NCI-H187 treated with DMSO at 0.1 percent for 48 hours (cell line): ENCODE measurements around the gene CASP14.
"Not testable (repeated sequence)": the region's sequence is repeated elsewhere in the genome, so short reads cannot be mapped to it uniquely, and the experiment has no call there.

Experiments used
- DNase-seq: peaks from one replicate; lab custom pipeline; 2025; lab: John Stamatoyannopoulos, UW

CASP14 gene, protein sequence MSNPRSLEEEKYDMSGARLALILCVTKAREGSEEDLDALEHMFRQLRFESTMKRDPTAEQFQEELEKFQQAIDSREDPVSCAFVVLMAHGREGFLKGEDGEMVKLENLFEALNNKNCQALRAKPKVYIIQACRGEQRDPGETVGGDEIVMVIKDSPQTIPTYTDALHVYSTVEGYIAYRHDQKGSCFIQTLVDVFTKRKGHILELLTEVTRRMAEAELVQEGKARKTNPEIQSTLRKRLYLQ

DNA sequence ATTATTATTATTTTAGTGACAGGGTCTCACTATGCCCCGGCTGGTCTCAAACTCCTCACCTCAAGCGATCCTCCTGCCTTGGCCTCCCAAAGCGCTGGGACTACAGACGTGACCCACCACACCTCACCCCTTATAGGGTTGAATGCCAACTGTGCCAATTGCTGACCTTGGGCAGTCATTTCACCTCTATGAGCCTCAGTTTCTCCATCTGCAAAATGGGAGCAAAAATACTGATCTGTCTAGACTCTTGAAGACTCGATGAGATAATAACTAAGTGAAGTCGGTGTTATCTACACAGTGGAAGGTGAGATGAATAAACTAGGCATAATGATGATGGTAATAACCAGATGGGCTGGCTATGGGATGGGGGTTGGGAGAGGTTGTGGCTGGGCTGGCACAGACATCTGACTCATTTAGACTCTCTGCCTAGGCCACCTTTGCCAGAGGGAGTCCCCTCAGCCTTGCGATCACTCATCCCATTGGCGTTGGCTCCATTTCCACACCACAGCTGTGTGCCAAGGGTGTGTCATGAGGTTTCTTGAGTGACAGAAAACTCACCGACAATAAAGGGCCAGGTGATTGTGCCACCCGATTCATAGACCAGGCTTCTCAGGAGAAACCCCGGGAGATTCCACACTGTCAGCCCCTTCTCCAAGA is at the start of gene CASP14:
CASP14 (plus strand) TSS at position 596 of the 657 bp plus-strand sequence. CDS start 2,772 bp downstream, outside the sequence.
- DNase-seq = no peak

DNA sequence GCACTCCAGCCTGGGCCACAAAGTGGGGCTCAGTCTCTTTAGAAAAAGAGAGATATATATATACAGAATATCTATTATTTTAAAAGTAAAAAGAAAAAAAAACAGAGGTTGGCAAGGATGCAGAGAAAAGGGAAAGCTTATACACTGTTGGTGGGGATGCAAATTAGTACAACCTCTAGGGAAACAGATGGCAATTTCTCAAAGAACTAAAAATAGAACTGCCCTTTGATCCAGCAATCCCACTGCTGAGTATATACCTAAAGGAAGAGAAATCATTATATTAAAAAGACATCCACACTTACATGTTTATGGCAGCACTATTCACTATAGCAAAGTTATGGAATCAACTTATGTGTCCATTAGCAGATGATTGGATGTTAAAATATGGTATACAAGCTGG is 41.0 kb upstream of the CASP14 start:
- no peak for DNase-seq

DNA sequence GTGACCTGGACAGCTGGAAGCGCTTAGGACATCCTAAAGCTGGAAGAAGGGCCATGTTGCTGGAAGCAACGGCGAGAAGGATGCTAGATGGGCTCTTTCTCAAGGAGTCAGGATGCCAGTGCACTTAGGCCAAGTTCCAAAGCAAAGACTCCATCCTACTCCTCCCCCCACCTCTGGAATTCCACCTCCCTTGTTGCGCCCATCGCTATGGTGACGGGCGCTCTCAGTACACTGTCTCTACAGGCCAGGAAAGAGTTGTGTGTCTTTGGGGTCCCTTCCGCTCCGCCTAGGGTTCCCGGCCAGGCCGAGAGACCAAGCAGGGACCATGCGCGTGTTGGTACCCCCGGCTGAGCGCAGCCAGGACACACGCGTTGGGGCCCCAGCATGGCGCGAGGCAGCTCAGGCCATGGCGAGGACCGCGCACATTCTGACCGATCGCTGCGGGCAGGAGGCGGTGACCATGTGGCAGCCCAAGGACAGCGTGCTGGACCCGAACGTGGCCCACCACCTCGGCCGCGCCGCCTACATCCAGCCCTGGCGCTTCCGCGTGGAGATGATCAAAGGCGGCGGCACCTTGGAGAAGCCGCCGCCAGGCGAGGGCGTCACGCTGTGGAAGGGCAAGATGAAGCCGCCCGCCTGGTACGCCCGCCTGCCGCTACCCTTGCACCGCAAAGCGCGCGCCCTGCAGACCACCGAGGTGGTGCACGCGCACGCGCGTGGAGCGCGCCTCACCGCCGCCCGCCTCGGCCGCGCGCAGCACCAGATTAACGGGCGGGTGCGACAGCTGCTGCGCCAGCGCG is 38.6 kb upstream of the CASP14 start:
- DNase-seq = no peak

DNA sequence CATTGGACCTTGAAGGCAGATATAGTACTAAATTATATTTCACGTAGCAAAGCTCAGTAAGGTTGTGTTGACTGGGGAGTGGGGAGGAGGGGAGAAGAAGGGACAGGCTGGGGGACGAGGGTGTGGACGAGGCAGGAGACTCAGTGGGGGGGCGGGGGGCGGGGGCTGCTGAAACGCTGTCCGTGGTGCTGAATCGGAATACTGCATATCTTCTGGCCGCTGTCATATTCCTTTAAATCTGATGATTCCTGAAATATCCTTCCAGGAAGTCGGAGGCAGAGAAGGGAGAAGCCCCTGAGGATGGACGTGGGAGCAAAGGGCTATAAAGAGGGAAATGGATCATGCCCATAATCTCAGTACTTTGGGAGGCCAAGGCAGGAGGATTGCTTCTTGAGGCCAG is 34.7 kb upstream of the CASP14 start:
- no peak for DNase-seq

DNA sequence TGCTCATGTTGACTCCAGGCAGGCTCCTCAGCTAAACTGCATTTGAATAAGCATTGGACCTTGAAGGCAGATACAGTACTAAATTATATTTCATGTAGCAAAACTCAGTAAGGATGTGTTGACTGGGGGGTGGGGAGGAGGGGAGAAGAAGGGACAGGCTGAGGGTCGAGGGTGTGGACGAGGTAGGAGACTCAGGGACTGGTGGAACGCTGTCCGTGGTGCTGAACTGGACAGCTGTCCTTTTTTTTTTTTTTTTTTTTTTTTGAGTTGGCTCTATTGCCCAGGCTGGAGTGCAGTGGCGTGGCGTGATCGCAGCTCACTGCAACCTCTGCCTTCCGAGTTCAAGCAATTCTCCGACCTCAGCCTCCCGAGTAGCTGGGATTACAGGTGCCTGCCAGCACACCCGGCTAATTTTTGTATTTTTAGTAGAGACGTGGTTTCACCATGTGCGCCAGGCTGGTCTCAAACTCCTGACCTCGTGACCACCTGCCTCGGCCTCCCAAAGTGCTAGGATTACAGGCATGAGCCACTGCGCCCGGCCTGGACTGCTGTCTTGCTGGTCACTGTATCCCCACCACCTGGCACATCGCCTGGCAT is 33.2 kb upstream of the CASP14 start:
- DNase-seq = no peak

DNA sequence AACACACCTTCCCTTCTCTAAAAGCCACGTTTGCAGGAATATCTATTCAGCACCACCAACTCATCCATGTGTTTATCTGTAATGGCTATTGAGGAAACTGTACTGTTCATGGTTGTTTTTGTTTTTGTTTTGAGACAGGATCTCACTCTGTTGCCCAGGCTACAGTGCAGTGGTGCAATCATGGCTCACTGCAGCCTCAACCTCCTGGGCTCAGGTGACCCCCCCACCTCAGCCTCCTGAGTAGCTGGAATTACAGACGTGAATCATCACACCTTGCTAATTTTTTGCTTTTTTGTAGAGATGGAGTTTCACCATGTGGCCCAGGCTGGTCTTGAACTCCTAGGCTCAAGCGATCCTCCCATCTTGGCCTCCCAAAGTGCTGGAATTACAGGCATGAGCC is 30.4 kb upstream of the CASP14 start:
- DNase-seq = not testable (repeated sequence)

DNA sequence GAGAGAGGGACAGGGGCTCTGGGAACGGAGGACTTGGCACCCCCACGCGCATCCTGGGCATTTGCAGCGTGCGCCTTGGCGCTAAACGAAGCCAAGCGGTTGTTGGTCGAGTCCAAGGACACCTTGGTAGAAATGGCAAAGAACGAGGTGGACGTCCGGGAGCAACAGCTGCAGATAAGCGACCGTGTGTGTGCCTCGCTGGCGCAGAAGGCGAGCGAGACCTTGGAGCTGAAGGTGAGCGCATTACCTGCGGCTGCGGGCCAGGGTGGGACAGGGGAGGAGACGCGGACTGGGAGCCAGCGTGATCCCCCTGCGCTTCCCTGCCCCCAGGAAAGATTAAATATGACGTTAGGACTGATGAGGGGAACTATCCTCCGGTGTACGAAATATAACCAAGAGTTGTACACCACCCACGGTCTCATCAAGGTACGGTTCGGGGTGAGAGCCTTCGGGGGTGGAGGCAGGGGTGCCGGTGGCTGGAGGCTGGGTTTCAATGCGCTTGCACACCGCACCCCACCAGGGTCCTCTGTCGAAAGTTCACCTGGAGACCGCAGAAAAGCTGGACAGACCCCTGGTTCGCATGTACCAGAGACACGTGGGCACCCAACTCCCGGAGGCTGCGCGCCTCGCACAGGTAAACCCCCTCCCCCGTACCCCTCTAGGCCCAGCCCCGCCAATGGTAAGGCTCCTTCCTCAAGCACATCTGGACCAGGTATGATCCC is 27.8 kb upstream of the CASP14 start:
- no peak for DNase-seq

DNA sequence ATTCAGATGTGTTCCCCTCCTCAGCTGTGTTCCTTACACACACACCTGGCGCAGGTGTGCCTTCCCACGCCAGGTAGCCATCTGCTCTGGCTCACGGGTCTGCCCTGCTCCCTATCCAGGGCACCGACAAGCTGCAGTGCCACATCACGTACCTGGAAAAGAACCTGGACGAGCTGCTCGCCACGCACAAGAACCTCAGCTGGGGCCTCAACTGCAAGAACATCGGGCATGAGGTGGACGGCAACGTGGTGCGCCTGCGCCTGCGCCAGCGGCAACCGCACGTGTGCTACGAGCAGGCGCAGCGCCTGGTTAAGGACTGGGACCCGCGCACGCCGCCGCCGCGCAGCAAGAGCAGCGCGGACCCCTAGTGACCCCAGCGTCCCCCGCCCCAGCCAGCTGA is 26.5 kb upstream of the CASP14 start:
- no peak for DNase-seq

DNA sequence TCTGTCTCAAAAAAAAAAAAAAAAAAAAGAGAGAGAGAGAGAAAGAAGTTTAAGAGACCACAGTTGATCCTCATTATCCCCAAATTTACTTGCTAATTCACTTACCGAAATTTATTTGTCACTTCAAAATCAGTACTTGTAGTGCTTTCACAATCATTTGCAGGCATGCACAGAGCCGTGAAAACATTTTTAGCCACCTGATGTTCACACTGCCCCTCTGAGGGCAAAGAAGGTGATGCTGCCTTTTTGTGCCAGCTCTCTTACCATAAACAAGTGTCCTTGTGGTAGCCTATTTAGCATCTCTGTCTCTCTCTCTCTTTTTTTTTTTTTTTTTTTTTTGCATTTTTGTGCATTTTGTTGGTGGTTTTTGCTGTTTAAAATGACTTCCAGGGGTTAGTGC is 24.1 kb upstream of the CASP14 start:
- no peak for DNase-seq

DNA sequence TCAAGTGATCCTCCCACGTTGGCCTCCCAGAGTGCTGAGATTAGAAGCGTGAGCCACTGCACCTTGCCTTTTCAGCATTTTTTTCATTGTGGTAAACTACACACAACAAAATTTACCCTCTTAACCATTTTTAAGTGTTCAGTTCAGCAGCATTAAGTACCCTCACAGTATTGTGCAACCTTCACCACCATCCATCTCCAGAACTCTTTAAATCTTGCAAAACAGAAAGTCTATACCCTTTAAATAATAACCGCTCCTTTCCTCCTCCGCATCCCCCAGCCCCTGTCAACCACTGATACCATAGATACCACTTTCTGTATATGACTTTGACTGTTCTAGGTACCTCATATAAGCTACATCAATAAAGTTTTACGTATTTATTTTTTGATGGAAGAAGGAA is 20.8 kb upstream of the CASP14 start:
- DNase-seq = no peak

DNA sequence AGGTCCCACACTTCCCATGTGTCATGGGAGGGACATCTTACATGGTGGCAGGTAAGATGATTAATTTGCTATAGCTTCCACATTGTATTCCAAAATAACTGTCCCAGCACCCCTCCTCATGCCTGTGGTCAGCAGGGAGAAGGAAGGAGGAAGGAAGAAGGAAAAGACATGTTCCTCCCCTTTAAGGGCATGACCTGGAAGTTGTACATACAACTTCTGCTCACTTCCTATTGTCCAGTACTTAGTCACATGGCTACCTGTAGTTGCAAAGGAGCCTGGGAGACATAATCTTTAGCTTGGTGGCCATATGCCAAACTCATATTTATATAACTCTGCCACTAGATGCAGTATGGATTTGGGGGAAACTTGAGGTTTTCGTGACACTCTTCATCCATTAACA is 17.6 kb upstream of the CASP14 start:
- DNase-seq = no peak

DNA sequence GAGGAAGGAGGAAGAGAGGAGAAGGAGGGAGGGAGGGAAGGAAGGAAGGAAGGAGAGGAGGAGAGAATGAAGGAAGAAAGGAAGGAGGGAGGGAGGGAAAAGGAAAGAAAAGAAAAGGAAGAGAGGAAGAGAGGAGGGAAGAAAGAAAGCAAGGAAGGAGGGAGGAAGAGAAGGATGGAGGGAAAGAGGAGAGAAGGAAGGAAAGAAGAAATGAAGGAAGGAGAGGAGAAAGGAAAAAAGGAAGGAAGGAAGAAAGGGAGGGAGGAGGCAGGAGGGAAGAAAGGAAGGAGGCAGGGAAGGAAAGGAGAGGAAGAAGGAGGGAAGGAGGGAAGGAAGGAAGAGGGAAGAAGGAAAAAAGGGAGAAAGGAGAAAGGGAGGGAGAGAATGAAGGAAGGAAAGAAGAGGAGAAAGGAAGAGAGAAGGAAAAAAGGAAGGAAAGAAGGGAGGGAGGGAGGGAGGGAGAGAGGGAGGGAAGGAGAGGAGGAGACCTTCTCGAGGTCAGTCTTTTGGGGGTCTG is 13.4 kb upstream of the CASP14 start:
- no peak for DNase-seq

DNA sequence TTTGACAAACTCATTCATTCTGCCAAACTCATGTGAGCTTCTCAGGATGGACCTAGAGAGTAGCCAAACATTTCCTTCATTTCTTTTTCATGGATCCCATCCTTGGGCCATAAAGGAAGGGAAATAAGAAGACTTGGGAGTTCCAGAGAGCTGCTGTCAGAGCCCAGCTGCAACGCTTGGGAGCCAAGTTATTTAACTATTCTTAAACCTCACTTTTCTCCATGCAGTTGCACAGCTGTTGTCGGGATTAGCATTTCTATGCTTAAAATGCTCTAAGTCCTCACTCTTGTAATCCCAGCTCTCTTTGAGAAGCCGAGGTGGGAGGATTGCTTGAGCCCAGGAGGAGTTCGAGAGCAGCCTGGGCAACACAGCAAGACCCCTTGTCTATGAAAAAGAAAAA is 11.7 kb upstream of the CASP14 start:
- DNase-seq = no peak

DNA sequence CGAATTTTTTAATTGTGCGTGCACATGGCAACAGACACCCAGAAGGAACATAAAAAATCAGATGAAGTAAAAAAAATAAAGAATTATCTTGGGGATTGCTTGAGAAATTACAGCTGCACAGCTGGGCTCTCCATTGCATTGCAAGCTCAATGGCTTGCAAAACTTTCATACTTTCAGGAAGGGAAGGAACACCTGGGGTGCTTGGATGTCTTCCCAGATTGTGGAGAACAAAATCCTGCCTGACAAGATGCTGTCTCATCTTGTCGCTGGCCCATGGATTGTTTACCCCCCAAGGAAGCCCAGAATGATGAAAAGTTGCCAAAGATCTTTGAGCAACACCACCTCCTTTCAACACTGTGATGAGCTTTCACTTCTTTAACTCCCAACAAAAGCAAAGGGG is 11.0 kb upstream of the CASP14 start:
- no peak for DNase-seq

DNA sequence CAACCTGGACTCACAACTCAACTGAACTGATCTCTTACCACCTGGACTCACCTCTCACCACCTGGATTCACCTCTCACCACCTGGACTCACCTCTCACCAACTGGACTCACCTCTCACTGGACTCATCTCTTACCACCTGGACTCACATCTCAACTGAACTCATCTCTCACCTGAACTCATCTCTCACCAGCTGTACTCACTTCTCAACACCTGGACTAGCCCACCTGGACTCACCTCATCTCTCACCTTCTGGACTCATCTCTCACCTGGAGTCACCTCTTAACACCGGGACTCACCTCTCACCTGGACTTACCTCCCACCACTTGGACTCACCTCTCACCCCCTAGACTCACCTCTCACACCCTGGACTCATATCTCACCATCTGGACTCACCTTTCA is 7.3 kb upstream of the CASP14 start:
- no peak for DNase-seq

DNA sequence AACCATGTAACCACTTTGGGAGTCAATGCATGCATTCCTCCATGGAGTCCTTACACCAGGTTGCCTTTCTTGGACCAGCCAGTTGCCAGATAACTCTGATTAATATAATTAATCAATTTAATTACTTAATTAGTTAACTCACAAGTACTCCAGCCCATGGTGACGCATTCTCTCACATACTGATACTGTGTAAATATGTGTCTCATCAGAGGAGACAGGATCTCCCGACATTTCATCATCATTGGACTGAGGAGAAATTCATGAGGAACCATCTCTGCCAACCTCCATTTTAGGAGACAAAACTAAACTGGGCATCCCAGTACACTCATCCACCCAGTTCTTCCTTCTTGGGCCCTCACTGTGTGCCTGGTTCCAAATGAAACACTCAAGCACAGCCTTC is 6.5 kb upstream of the CASP14 start:
- no peak for DNase-seq

DNA sequence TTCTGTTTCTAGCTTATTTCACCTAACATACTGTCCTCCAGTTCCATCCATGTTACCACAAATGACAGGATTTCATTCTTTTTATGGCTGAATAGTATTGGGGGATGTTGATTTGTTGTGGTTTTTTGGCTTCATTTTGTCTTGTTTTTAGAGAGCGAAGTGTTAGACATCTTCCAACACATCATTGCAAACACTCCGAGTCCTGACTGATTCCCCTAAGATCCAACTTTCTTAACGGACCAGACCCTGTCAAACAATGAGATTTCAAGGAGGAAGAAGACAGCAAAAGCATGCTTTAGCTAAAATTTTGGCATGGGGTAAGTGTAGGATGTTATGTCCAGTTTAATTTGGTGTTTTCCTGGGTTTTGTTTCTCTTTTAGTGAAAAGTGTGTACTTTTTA is 3.8 kb upstream of the CASP14 start:
- DNase-seq = no peak

DNA sequence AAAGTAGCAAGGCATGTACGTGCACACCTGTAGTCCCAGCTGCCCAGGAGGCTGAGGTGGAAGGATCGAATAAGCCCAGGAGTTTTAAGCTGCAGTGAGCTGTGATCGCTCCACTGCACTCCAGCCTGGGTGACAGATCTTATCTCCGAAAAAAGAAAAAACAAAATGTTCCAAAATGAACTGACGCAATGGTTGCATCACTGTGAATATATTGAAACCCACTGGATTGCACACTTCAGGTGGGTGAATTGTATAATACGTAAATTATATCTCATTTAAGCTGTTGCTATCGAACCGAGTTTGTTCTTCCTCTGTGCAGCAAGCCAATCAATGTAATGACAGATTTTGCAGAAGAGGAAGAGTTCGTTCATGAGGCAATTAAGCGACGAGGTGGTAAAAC is 1.6 kb upstream of the CASP14 start:
- DNase-seq = no peak

DNA sequence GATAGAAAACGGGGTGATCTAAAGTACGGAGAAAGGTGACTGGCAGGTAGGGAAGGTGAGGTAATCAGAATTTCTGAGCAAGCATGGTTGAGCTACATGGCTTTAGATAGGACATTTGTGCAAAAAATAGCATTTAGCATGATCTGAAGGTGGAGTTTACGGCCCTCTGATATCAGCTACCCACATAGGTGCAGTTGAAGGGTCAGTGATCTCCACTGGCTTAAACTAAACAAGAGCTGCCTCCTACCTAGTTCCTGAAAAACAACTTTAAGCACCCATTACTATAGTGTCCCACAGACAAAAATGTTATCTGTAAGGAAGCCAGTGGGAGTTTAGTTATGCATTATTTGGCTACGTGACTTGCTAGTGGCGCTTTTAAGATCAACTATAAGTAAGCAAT is 1.2 kb upstream of the CASP14 start:
- no peak for DNase-seq

DNA sequence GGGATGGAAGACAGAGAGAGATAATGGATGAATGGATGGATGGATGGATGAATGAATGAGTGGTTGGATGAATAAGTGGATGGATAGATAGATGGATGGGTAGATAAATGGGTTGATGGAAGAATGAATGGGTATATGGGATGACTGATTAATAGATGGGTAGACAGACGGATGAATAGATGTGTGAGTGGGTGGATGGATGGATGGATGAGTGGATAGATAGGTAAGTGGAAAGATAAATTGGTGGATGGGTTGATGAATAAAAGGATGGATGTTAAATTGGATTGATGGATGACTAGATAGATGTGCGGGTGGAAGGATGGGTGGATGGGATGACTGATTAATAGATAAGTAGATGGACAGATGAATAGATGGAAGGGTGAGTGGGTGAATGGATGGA is 1.4 kb downstream of the CASP14 start:
- DNase-seq = no peak

DNA sequence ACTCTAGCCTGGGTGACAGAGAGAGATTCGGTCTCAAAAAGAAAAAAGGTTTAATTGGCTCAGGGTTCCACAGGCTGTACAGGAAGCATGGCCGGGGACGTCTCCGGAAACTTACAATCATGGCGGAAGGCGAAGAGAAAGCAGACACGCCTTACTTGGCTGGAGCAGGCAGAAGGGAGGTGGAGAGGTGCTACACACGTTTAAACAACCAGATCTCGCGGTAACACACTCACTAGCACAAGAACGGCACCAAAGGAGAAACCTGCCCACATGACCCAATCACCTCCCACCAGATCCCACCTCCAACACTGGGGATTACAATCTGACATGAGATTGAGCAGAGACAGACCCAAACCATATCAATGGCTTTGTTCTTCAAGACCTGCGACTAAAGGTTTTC is 12.8 kb downstream of the CASP14 start:
- no peak for DNase-seq

DNA sequence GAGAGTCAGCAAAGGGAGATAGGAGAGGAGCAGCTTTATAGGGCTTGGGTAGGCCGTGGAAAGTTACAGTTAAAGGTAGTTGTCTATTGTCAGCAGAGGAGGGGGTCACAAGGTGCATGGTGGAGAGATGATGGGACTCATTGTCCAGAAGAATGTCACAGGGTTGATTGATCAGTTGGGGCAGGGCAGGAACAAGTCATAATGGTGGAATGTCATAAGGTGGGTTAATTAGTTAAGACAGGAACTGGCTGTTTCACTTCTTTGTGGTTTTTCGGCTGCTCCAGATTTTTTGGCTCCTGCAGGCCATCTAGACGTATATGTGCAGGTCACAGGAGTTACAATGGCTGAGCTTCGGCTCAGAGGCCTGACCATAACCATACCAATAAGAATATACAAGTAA is 21.1 kb downstream of the CASP14 start:
- not testable (repeated sequence) for DNase-seq
